GM18499 (cell line): ENCODE data around the gene GRAMD1B.
"Not testable (repeated sequence)": the region's sequence is repeated elsewhere in the genome, so short reads cannot be mapped to it uniquely, and the experiment has no call there.

Experiments used
- ATAC-seq: cut with Tn5 transposase; IDR thresholded peaks from one replicate; pipeline ENCODE4 v1.9.1; 2021; ENCODE audit warnings: moderate number of reproducible peaks; ENCODE audit not compliant: insufficient read depth, unreplicated experiment

GRAMD1B gene

DNA sequence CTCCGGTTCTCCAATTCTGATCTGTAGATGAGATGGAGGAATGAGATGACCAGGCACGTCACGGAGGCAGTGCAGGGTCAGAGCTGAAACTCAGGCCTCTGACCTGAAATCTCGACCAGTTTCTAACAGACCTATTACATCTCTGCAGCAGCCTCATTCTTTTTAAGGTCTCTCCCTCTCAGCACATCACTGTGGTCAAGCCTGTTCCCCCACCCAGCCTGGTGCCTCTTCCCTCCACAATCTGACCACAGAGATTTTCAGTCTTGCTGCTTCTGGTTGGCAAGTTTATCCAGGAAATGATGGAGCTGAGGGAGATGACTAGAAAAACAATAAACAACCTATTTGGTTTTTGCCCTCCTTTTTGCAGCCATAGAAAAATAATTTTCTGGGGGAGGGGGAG is 9.5 kb downstream of the GRAMD1B start:
- ATAC-seq = no peak

DNA sequence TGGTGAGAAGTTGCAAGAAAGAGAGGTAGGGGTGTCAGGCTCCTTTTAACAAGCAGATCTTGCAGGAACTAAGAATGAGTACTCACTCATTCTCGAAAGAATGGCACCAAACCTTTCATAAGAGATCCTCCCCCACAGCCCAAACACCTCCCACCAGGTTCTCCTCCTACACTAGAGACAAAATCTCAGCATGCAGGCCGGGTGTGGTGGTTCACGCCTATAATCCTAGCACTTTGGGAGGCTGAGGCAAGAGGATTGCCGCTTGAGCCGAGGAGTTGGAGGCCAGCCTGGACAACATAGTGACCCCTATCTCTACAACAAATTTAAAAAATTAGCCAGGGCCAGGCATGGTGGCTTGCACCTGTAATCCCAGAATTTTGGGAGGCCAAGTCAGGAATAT is 11.1 kb downstream of the GRAMD1B start:
- ATAC-seq = no peak

DNA sequence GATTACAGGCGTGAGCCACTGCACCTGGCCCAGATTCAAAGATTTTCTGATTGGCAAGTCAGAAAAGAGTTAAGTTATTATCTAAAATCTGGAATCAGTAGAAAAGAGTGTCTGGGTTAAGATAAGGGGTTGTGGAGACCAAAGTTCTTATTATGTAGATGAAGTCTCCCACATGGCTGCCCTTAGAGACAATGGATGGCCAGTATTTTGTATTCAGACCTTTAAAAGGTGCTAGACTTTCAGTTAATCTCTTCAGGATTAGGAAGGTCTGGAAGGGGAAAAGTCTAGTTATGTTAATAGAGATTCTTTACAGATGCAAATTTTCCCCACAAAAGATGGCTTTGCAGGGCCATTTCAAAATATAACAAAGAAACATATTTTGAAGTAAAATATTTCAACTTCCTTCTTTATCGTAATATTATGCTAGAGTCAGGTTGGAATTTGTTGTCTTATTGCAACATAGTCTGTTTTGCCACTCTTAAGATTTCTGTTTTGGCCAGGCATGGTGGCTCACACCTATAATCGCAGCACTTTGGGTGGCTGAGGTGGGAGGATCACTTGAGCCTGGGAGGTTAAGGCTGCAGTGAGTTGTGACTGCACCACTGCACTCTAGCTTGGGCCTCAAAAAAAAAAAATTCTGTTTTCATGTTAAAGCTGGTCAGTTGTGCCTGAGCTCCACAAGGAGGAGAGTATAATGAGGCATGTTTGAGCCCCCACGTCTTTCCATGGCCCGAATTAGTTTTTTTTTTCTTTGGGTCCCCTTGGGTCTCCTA is 14.0 kb downstream of the GRAMD1B start:
- no peak for ATAC-seq

GRCh38 chr11:123448823-123449222 is 18.8 kb downstream of the GRAMD1B start:
- ATAC-seq = no peak

DNA sequence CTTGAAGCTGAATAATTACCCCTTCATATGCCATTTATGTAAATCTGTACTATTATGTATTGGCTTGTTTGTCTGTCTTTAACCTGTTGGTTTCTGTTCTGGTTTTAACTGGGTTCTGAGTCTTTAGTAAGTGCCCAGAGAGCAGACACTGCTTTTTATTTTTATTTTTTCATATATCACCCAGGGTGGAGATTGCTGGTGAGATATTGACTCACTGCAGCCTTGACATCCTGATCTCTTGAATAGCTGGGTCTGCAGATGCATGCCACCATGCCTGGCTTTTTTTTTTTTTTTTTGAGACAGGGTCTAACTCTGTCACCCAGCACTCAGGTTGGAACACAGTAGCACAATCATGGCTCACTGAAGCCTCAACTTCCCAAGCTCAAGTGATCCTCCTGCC is 19.4 kb downstream of the GRAMD1B start:
- ATAC-seq = no peak

DNA sequence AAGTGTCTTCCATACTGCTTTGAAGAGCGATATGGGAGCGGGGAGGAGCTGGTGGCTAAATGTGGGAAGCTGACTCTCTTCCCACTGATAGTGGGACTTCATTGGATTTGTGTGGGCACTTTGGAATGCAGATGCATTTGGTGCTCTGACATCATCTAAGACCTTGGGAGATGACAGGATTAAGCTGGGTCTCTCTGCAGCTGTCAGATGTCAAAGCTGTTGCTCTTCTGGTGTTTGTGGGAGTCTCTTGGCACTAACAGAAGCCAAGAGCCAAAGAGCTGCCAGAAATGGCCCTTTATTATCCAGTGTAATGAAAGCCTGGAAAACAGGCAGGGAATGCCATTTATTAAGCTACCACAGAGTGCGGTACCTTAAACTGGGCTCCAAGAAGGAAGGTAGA is 20.6 kb downstream of the GRAMD1B start:
- ATAC-seq = no peak

- ATAC-seq = no peak
Measured at GRCh38 chr11:123451183-123451781, 21.2 kb downstream of the GRAMD1B start.

DNA sequence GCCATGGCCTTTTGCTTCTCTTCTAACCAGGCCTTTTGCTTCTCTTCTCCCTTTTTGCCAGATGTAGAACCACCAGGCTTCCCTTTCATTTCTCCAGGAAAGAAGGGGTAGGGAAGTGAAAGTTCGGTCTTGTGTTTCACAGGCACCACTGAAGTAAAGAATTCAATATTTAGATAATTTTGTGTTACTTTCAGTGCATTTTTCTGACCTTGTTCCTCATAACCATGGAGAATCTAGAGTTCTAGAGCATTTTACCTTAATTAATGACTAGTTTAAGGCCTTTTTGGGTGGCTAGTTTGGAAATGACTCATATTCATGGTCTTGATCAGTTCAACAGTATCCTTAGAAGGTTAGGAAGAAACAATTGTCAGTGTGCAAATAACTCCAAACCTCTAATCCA is 22.7 kb downstream of the GRAMD1B start:
- no peak for ATAC-seq

DNA sequence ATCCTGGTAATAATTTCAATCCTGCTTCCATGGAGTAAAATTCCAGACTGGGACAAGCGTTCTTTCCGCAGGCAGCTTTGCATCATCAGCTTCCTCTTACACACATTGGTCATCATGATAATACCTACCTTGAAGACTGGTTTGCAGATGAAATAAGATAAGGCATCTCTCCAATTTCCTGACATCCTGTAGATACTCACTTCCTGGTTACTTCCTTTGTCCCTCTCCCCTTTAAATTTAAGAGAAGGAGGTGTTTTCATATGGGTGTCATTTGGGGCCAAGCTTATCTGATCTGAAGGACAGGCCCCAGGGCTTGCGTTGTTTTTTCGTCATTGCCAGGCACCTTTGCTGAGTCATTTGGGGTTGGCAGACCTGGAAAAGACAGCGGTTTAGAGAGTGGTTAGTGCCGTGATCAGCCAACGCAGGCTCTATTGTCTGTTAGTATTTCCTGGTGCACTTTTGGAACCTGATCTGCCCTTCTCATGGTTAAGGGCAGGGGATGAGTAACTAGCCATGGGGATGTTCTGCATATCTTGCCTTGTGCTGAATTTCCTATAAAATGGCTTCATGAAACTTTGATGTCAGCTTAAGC is 24.1 kb downstream of the GRAMD1B start:
- no peak for ATAC-seq

GRCh38 chr11:123454796-123455195 is 24.7 kb downstream of the GRAMD1B start:
- ATAC-seq = no peak

GRCh38 chr11:123456448-123456847 is 26.4 kb downstream of the GRAMD1B start:
- ATAC-seq = not testable (repeated sequence)

- ATAC-seq = no peak
Measured at GRCh38 chr11:123457187-123457770, 27.2 kb downstream of the GRAMD1B start.

GRCh38 chr11:123458501-123458900 is 28.4 kb downstream of the GRAMD1B start:
- ATAC-seq = no peak

DNA sequence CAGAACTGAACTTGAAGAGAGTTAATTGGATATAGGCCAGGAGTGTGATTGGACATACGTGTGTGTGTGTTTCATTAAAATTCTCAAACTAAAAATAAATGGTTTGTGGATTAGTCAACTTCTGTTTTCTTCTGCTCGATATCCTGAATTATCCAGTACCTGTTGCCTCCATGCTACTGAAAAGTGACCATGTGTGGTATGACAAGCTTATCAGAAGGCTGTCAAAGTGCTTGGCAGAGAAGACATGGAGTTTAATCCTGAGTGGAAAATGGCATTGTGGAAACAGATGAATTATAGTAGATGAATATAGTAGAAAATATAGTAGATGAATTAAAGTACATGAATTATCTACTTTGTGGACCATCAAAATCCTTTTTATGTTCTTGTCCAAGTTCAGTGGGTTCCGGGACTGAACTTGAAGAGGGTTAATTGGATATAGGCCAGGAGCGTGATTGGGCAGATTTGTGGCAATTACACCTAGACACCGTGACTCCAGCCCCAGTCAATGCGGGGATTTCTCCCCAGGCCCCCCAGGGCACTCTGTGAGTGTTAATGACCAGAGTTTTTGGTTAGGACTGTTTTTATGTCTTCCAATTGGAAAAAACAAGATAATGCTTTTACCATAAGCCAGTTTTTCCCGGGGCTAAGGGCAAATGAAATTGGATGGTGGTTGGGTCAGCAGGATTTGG is 30.1 kb downstream of the GRAMD1B start:
- no peak for ATAC-seq

DNA sequence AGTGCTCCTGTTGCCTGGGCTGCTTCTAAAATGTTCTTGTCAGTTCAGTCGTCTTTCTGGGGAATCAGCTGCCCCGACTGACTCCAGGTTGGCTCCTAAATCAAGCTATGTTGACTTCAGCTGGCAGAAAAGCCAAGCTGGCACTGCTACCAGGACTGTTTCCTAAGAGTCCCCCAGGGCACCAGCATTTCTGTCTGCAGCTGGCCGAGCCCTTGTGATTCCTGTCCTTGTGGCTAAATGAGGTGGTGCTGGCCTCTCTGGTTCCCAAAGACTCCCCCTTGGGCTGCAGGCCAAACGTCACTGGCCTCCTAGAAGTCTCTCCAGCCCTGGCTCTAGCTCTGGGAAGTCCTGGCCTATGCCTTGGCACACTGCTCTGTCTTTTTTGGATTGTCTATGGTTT is 31.1 kb downstream of the GRAMD1B start:
- no peak for ATAC-seq

DNA sequence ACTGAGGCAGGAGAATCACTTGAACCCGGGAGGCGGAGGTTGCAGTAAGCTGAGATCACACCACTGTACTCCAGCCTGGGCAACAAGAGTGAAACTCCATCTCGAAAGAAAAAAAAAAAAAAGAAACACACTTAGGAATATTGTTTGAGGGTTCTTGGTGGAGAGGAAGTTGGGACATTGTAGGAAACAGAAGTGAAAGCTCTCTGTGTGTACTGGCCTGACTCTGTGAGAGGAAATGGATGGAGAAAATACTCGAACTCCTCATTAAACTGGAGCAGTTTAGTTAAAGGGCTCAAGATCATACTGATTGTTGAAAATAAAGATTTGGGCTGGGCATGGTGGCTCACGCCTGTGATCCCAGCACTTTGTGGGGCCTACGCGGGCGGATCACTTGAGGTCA is 35.6 kb downstream of the GRAMD1B start:
- ATAC-seq = not testable (repeated sequence)

DNA sequence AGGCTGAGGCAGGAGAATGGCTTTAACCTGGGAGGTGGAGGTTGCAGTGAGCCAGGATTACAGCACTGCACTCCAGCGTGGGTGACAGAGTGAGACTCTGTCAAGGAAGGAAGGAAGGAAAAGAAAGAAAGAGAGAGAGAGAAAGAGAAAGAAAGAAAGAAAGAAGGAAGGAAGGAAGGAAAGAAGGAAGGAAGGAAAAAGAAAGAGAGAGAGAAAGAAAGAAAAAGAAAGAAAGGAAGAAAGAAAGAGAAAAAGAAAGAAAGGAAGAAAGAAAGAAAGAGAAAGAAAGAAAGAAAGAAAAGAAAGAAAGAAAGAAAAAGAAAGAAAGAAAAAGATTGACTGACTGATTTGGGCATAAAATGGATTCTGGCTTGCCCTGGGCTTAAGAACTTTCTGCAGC is 36.1 kb downstream of the GRAMD1B start:
- ATAC-seq = not testable (repeated sequence)

GRCh38 chr11:123469089-123469488 is 39.0 kb downstream of the GRAMD1B start:
- no peak for ATAC-seq

GRCh38 chr11:123469586-123469985 is 39.5 kb downstream of the GRAMD1B start:
- no peak for ATAC-seq

GRCh38 chr11:123470842-123471241 is 40.8 kb downstream of the GRAMD1B start:
- ATAC-seq = no peak
